GM21528 (cell line): ENCODE results near the gene SYNE4.
"Not testable (repeated sequence)": the region's sequence is repeated elsewhere in the genome, so short reads cannot be mapped to it uniquely, and the experiment has no call there.

Source experiments
- ATAC-seq: cut with Tn5 transposase; IDR thresholded peaks from one replicate; pipeline ENCODE4 v1.9.1; 2021; ENCODE audit warnings: mild to moderate bottlenecking, moderate library complexity; ENCODE audit not compliant: unreplicated experiment, low FRiP score

SYNE4 gene

GRCh38 chr19:35991731-35992450, 16.7 kb downstream of the SYNE4 start:
- no peak for ATAC-seq

- ATAC-seq = no peak
Observed at GRCh38 chr19:35990771-35991730, 17.6 kb downstream of the SYNE4 start.

- ATAC-seq = no peak
Observed at GRCh38 chr19:35990156-35990555, 18.5 kb downstream of the SYNE4 start.

- ATAC-seq = no peak
Observed at GRCh38 chr19:35988824-35989223, 19.8 kb downstream of the SYNE4 start.

GRCh38 chr19:35987571-35987896, 21.1 kb downstream of the SYNE4 start:
- no peak for ATAC-seq

GRCh38 chr19:35986664-35987570, 21.7 kb downstream of the SYNE4 start:
- ATAC-seq = no peak

GRCh38 chr19:35986111-35986510, 22.5 kb downstream of the SYNE4 start:
- ATAC-seq = no peak

GRCh38 chr19:35983177-35983576, 25.4 kb downstream of the SYNE4 start:
- no peak for ATAC-seq

- not testable (repeated sequence) for ATAC-seq
Observed at GRCh38 chr19:35980997-35981396, 27.6 kb downstream of the SYNE4 start.

- no peak for ATAC-seq
Observed at GRCh38 chr19:35978832-35979365, 29.7 kb downstream of the SYNE4 start.

GRCh38 chr19:35978271-35978670, 30.3 kb downstream of the SYNE4 start:
- ATAC-seq = no peak

GRCh38 chr19:35977446-35978222, 31.0 kb downstream of the SYNE4 start:
- no peak for ATAC-seq

- ATAC-seq = no peak
Observed at GRCh38 chr19:35975608-35976214, 32.9 kb downstream of the SYNE4 start.

GRCh38 chr19:35973487-35973886, 35.1 kb downstream of the SYNE4 start:
- ATAC-seq = no peak

- no peak for ATAC-seq
Observed at GRCh38 chr19:35966771-35967170, 41.8 kb downstream of the SYNE4 start.

- ATAC-seq = no peak
Observed at GRCh38 chr19:35963514-35963913, 45.1 kb downstream of the SYNE4 start.

GRCh38 chr19:35960432-35960972, 48.1 kb downstream of the SYNE4 start:
- ATAC-seq = no peak

GRCh38 chr19:35959968-35960320, 48.7 kb downstream of the SYNE4 start:
- ATAC-seq = no peak
